Esophagus (tissue), 2 donors: ENCODE measurements around the gene KIAA0753. TPM values are rescaled to one million over a fixed set of nuclear protein-coding genes. Genes with fewer than 3 reads are reported as not detected.
"Not testable (repeated sequence)": the region's sequence is repeated elsewhere in the genome, so short reads cannot be mapped to it uniquely, and the experiment has no call there.

Experiments used
- H3K27ac ChIP-seq, 2 donors: one replicate each; pipeline ENCODE4 v1.5.1; 2013; ENCODE audit warnings: low read depth in 2 of 2, mild to moderate bottlenecking in 2 of 2, inconsistent platforms in 1 of 2, low read length in 1 of 2, moderate library complexity in 1 of 2
- H3K27me3 ChIP-seq, 2 donors: one replicate each; pipeline ENCODE4 v1.6.1; 2013; ENCODE audit warnings: low read length in 2 of 2, control low read depth in 1 of 2, mild to moderate bottlenecking in 1 of 2; ENCODE audit not compliant: insufficient read depth in 2 of 2, control insufficient read depth in 1 of 2
- H3K36me3 ChIP-seq, 2 donors: one replicate each; pipeline ENCODE4 v1.6.1; 2013; ENCODE audit warnings: low read length in 1 of 2; ENCODE audit not compliant: control insufficient read depth in 2 of 2, insufficient read depth in 2 of 2
- H3K4me1 ChIP-seq, 2 donors: one replicate each; pipeline ENCODE4 v1.6.1; 2013; ENCODE audit warnings: low read length in 1 of 2; ENCODE audit not compliant: control insufficient read depth in 2 of 2, insufficient read depth in 2 of 2
- H3K4me3 ChIP-seq, 2 donors: one replicate each; pipeline ENCODE4 v1.5.1; 2013; ENCODE audit warnings: low read length in 2 of 2, mild to moderate bottlenecking in 2 of 2, low read depth in 1 of 2, moderate library complexity in 1 of 2
- H3K9me3 ChIP-seq, 2 donors: one replicate each; pipeline ENCODE4 v1.6.1; 2013; ENCODE audit warnings: mild to moderate bottlenecking in 2 of 2, low read depth in 1 of 2, low read length in 1 of 2, moderate library complexity in 1 of 2; ENCODE audit not compliant: control insufficient read depth in 2 of 2, insufficient read depth in 1 of 2
- WGBS, 2 donors: extraction: QIAGEN DNeasy Blood & Tissue Kit; methylation state at CpG; one replicate each; pipeline ENCODE4 v1.1.7; 2013; 5-methylcytosine and 5-hydroxymethylcytosine counted together
- polyA plus RNA-seq, 2 donors: library from polyadenylated mRNA; stranded (reverse); fragments of 200-250 nt; gene quantifications; one replicate each; pipeline ENCODE4 v1.2.3, GENCODE V29; 2013
- donor health status: healthy with polysubstance abuse.
- donor health status: Bipolar disorder and iron deficiency.

The KIAA0753 gene
- polyA plus RNA-seq, 2 donors: 5.8 to 6.7 TPM

DNA sequence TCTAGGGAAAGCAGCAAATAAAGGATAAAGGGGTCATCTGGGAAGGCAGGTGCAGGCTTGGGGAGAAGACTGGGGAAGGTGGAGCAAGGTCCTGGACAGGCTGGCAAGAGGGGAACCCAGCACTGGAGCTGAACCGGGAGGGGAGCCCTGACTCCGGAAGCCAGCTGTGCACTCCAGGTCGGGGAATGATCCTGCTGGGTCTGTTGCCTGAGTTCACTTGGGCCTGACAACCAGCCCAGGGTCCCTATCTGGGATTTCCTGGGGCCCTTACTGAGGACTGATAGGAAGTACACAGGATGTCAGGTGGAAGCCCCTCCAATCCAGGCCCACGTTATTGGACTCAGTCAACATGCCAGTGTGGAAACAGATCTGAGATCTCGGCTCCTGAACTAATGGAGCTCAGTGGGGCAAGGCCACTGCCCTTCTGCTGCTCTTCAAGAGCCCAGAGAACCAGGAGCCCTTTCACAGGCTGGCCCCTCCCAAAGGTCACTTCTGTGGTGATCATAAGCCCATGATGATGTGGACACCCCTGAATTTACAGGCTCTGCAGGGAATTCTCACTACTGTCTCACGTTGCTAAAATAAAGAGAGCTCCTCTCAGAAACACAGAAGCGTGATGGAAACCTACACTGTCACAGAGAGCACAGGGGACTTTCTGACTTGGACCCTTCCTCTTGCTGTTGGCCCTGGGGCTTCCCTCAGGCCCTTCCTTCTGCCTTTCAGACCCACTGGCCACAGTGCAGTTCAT is 64.3 kb downstream of the KIAA0753 start:
- 87 to 88% methylated on average over 7 of the region's 7 CpGs for WGBS, 2 donors
- Histone ChIP-seq H3K27me3 (no peaks in the 10 kb centered on the region), H3K4me1 (peaks cover 6 to 11% of the 10 kb centered on the region in 2 donors), H3K9me3 (no peaks in the 10 kb centered on the region), H3K36me3 (peaks cover 6 to 8% of the 10 kb centered on the region in 2 donors), H3K27ac (no peak overlapping the region), H3K4me3 (no peak overlapping the region)

DNA sequence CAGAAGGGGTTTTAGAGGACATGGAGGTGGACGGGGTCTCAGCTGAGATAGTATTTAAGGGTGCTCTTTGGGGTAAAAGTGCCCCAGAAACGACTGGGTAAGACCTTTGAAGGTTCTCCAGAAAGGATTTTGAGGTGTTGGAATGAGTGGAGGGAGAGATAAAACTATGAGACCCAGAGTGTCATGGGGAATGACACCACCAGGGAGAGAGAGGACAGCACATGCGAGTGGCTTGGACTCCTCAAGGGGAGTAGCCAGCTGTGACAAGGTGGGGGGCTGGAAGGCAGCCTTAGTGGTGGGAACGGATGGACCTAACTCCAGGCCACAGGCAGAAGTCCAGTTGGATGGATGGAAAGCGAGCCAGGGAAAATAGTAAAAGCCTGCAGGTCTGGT is 64.9 kb downstream of the KIAA0753 start:
- Histone ChIP-seq H3K27ac (peak overlapping the region in 1 of 2 donors; percentile 59), H3K9me3 (no peaks in the 10 kb centered on the region), H3K36me3 (peaks cover 6% of the 10 kb centered on the region in 2 donors), H3K4me3 (no peak overlapping the region), H3K27me3 (no peaks in the 10 kb centered on the region), H3K4me1 (peaks cover 6 to 11% of the 10 kb centered on the region in 2 donors)
- 72 to 77% methylated on average over 5 of the region's 5 CpGs for WGBS, 2 donors

DNA sequence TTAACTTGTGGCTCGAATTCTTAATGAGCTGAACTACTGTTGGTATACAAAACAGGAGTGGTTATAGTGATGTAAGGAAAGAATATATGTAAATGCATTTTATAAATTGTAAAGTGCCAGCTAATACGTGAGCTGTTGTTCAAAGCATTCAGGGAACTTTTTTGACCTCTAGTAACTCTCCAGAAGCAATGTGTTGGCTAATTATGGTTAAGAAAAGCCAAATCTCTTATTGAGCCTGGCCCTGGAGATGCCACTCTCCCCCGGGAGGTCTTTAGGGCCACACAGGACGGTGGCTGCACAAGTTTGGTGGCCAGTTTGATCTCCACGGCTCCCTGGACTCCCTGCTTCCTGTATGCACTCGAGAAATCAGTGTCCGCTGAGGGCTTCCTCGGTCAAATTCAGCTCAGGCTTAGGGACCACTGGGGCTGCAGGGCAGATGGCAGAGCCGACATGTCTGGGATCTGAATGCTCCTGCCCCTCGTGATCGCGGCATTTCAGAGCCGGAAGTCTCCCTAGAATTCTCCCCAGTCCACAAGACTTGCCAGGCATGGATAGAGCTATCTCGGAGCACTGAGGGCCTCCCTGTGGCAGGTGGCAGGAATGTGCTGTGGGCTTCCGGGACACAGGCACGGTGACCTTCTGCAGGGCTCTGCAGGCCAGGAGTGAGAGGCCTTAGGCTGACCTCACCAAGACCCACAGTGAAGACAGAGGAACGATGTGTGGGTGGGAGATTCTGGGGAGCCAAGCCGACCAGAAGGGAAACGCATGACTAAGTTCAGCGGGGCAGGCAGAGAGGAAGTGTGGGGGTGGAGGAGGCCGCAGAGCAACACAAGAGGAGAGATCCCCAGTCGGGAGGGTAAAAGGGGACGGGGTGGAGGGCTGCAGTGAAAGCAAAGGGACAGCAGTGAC is 65.6 kb downstream of the KIAA0753 start:
- no peak overlapping the region for H3K4me3 ChIP-seq
- peak overlapping the region in 1 of 2 donors; percentile 59 for H3K27ac ChIP-seq
- peaks cover 6 to 11% of the 10 kb centered on the region in 2 donors for H3K4me1 ChIP-seq
- H3K36me3 ChIP-seq: peaks cover 4 to 6% of the 10 kb centered on the region in 2 donors
- no peaks in the 10 kb centered on the region for H3K27me3 ChIP-seq
- WGBS, 2 donors: 30 to 43% methylated on average over 23 of the region's 23 CpGs
- H3K9me3 ChIP-seq: no peaks in the 10 kb centered on the region

DNA sequence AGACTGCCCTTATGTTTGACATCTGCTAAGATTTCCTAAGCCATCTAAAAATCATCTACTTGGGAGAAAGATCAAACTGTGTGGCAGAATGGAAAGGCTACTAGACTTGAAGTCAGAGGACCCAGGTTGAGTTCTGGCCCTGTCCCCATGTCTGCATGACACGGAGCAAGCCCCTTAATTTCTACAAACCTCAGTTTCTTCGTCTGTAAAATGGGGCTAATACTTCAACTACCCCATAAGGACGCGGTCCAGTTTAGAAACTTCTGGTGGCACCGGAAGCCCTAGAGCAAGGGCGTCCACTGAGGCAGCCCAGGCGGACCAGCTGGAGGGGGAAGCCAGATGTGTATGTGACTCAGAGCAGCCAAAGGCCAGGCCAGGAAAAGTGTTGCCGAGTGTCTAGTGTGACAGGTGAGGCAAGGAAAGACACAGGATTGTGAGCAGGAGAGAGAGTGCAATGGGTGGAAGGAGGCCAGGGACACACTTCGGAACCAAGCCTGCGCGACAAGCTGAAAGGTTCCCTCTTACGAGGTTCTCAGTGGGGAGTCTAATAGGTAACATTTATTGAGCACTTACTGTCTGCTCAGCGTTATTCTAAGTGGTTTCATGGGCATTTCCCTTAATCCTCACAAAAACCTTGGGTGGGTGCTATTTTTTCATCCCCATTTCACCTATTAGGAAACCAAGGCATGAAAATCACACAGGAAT is 66.4 kb downstream of the KIAA0753 start:
- 95 to 97% methylated on average over 13 of the region's 13 CpGs for WGBS, 2 donors
- H3K4me1 ChIP-seq: peaks cover 6 to 11% of the 10 kb centered on the region in 2 donors
- no peak overlapping the region for H3K4me3 ChIP-seq
- no peak overlapping the region for H3K27ac ChIP-seq
- no peaks in the 10 kb centered on the region for H3K27me3 ChIP-seq
- peaks cover 0 to 4% of the 10 kb centered on the region in 2 donors for H3K36me3 ChIP-seq
- no peaks in the 10 kb centered on the region for H3K9me3 ChIP-seq

DNA sequence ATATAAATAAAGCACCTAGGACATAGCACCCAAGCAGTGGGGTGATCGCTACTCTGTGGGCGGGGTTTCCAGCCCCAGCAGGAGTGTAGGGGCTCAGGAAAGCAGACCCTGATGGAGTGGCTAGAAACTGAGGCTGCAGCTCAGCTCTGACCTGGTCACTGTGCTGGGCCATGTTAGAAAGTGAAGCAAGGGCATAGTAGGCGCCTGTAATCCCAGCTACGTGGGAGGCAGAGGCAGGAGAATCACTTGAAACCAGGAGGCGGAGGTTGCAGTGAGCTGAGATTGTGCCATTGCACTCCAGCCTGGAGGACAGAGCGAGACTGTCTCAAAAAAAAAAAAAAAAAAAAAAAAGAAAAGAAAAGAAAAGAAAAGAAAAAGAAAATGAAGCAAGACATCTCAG is 67.0 kb downstream of the KIAA0753 start:
- H3K27ac ChIP-seq: not testable (repeated sequence)

DNA sequence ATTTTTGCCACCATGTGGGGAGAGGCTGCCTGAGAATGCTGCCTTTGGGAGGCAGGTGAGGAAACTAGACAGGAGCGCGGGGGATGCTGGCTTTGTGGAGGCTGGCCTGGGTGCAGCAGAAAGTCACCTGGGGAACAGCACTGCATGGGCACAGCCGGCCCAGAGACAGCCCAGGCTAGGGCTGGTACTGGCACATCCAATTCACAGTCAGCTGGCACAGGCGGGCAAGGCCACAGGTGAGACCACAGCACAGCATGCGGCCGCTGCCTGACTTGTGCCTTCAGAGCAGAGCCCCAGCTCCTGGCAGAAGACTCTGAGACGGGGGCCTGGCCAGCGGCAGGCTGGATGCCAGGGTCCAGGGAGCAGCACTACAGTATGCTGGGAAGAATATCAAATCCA is 67.5 kb downstream of the KIAA0753 start:
- H3K4me1 ChIP-seq: peaks cover 6 to 11% of the 10 kb centered on the region in 2 donors
- H3K27me3 ChIP-seq: no peaks in the 10 kb centered on the region
- H3K4me3 ChIP-seq: no peak overlapping the region
- H3K27ac ChIP-seq: no peak overlapping the region
- no peaks in the 10 kb centered on the region for H3K36me3 ChIP-seq
- WGBS, 2 donors: 95 to 98% methylated on average over 8 of the region's 8 CpGs
- H3K9me3 ChIP-seq: no peaks in the 10 kb centered on the region

More for the DNA sequence above, 67.0 kb downstream of the KIAA0753 start:
- H3K27me3 ChIP-seq, H3K4me3 ChIP-seq, H3K36me3 ChIP-seq, H3K9me3 ChIP-seq: not testable (repeated sequence)
- H3K4me1 ChIP-seq: peaks cover 6 to 11% of the 10 kb centered on the region in 2 donors
- WGBS, 2 donors: 96 to 97% methylated on average over 6 of the region's 6 CpGs

DNA sequence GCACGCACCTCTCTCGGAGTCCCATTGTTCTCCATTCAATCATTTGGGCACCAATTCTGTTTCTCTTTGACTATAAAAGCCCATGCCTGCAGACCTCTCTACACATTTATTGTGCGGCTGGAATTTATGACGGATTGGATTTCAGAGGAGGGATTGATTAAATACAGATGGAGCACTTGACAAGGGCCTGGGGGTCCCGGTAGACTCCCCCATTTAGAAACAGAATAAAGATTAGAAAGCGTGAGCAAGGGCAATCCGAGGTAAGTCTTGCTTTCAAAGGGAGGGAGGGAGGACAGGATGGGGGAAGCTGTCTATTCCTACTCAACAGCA is 69.1 kb downstream of the KIAA0753 start:
- no peaks in the 10 kb centered on the region for H3K27me3 ChIP-seq
- H3K27ac ChIP-seq: no peak overlapping the region
- H3K9me3 ChIP-seq: no peaks in the 10 kb centered on the region
- 75 to 77% methylated on average over 7 of the region's 7 CpGs for WGBS, 2 donors
- no peaks in the 10 kb centered on the region for H3K36me3 ChIP-seq
- no peak overlapping the region for H3K4me3 ChIP-seq
- H3K4me1 ChIP-seq: peaks cover 6 to 11% of the 10 kb centered on the region in 2 donors

DNA sequence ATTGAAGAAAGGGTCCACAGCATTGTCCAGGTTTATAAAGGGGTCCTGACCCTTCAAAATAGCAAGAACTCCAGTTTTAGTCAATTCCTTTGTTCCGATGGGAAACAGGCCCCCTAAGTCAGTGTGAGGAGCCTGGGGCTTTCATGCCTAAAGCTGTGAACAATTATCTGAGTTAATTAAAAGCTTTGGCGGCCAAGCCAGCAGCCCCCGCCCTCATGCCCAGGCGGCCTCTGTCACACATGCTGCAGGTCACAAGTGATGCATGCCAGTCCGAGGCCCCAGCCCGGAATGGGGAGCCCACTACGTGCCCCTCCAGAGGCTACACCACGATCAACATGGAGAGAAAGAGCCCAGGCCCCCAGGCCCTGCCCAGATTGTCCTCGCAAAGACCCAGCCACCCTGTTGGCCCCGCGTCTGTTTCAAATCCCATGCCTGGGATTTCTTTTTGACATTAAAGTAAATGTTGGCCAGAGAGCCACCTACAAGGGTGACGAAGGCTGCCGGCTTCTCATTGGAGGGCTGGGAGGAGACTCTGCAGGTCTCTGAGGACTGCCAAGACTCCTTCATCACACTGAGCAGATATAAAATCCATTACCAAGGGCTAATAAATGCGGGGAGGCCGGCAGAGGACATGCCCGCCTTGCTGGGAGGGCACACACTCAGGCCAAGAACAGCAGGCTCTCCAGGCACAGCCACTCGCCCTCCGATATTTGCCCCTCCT is 69.6 kb downstream of the KIAA0753 start:
- Histone ChIP-seq H3K27me3 (no peaks in the 10 kb centered on the region), H3K4me1 (peaks cover 4 to 11% of the 10 kb centered on the region in 2 donors), H3K9me3 (no peaks in the 10 kb centered on the region), H3K27ac (no peak overlapping the region), H3K36me3 (no peaks in the 10 kb centered on the region), H3K4me3 (no peak overlapping the region)
- 84 to 85% methylated on average over 18 of the region's 18 CpGs for WGBS, 2 donors
